ENCODE results near the gene TGFBR2. TPM values are rescaled to one million over a fixed set of nuclear protein-coding genes. Genes with fewer than 3 reads are reported as not detected.

TGFBR2 gene
- total RNA-seq, 1 donor, result 37.1 TPM

DNA sequence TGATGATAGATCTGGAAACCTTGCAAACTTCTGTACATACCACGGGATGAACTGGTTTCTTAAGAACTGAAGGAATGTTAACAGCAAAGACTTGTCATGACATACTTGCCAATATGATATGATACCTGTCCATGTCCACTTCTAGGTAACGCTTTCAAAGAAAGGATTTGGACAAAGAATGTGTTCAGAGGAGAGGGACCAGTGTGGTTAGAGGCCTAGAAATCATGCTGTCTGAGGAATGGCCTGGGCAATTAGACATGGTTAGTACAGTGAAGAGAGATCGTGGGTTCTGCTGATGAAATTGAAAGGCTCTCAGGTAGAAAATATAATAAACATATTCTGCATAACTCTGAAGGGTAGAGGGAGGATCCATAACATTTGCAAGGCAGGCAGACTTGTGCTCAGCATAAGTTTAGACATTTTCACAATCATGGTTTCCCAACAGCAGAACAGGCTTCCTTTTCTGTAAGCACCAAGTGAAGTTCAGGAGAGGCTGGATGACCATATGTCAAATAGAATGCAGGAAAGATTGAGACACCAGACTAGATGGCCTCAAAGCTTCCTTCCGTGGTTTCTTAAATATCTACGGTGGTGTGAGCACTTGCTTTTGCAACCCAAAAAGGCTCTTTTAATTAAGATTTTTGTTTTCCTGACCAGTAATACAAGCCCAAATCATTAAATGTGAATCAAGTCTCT lies 39.9 kb downstream of the TGFBR2 start:
- peak; percentile 80 for DNase-seq (ENCODE audit: low read depth)
- no peak overlapping the region for H3K4me3 ChIP-seq (ENCODE audit: low read depth, low read length)
- TF ChIP-seq, protein P1, sequence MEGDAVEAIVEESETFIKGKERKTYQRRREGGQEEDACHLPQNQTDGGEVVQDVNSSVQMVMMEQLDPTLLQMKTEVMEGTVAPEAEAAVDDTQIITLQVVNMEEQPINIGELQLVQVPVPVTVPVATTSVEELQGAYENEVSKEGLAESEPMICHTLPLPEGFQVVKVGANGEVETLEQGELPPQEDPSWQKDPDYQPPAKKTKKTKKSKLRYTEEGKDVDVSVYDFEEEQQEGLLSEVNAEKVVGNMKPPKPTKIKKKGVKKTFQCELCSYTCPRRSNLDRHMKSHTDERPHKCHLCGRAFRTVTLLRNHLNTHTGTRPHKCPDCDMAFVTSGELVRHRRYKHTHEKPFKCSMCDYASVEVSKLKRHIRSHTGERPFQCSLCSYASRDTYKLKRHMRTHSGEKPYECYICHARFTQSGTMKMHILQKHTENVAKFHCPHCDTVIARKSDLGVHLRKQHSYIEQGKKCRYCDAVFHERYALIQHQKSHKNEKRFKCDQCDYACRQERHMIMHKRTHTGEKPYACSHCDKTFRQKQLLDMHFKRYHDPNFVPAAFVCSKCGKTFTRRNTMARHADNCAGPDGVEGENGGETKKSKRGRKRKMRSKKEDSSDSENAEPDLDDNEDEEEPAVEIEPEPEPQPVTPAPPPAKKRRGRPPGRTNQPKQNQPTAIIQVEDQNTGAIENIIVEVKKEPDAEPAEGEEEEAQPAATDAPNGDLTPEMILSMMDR (IDR thresholded peaks at IDR 0.05; ENCODE audit: insufficient read depth, low read depth, low read length), result no peak

DNA sequence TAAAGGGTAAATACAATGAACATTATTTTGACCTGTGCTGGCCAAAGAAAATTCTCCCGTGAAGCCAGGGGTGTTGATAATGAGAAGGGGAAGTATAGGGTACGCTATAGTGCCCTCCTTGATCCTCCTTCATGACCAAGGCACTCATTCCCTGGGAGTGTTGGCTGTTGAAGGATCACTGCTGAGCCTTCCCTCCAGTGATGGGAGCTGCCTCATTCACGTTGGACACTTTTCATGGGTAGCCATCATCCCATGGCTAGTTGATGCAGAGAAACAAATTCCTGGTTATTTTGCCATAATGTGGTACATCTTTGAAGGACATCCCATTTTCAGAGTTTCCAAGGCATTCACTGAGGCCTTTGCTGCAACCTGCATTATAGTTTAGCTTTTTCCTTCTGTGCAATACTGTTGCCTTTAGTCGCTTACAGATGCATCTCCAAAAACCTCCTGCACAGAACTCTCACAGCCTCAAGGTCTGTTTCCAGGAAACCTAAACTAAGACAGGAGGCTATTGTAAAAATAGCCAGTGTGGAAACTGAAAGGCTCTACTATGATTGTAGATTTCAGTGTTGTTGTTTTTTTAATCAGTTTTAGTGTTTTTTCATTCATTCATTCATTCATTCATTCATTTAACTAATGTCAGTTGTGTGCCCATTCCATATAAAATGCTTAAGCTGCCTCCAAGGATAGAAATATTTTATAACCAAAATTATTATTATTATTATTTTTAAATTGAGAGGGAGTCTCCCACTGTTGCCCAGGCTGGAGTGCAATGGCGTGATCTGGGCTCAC lies 40.8 kb downstream of the TGFBR2 start:
- no peak for DNase-seq (ENCODE audit: low read depth)
- TF ChIP-seq, protein P1 (IDR thresholded peaks at IDR 0.05; ENCODE audit: insufficient read depth, low read depth, low read length), result no peak
- H3K4me3 ChIP-seq (ENCODE audit: low read depth, low read length), result no peak overlapping the region

DNA sequence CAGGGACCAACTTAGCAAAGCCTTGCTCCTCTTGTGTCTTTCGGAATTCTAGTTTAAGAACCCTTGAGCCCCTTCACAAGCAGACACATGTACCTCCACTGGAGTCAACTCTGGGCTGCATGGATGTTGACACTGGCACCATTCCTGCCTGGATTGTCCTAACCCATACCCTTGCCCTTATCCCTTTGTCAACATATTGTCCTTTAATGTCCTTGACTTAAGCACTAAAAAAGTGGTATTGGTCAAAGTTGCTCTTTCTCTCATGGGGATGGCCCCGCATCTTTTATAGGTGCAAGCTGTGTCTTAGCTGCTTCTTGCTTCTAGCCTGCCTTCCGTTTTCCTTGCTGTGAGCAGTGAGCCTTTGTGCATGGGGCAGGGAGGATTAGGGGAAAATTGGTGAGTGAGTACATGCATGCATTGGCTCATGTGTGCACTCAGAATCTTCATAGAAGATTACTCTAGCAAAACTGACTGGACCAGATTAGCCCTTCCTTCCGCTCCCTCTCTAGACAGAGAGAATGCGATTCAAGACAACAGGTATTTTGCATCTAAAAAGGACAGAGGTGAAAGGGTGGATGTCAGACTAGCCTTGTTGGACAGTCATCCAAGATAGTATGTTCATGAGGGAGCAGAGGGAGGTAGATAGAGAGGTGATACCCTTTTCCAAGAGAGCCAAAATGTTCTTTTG lies 42.4 kb downstream of the TGFBR2 start:
- TF ChIP-seq, protein P1 (IDR thresholded peaks at IDR 0.05; ENCODE audit: insufficient read depth, low read depth, low read length), result no peak
- DNase-seq (ENCODE audit: low read depth), result no peak
- no peak overlapping the region for H3K4me3 ChIP-seq (ENCODE audit: low read depth, low read length)

DNA sequence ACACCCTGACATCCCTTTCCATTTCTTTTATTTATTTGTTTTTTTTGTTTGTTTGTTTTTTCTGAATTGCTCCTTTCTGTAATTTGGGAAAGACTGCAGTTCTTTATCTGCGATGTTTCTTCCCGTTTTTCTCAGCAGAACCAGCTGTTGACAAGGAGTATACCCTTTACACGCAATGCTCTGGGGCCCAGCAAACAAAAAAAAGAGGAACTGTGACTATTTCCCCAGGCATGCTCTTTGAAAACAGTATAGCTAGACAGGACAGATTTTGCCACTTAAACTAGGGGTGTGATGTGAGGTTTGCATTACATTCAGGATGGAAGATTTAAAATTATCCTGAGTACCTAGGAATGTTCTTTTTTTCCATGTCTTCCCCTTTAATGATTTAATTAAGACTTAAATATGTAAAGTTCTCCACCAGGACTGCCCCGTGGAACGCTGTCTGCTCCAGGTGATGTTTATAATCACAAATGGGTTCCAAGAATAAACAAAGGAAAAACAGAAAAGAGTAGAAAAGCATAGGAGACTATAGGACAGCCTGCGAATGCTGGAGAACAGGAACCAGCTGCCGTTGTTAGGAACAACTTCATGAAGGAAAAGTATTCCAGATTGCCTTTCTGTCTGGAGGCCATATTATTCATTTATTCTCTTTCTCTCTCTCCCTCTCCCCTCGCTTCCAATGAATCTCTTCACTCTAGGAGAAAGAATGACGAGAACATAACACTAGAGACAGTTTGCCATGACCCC lies 43.3 kb downstream of the TGFBR2 start:
- TF ChIP-seq, protein P1 (IDR thresholded peaks at IDR 0.05; ENCODE audit: insufficient read depth, low read depth, low read length), result no peak
- DNase-seq (ENCODE audit: low read depth), result peak; percentile 68
- no peak overlapping the region for H3K4me3 ChIP-seq (ENCODE audit: low read depth, low read length)

DNA sequence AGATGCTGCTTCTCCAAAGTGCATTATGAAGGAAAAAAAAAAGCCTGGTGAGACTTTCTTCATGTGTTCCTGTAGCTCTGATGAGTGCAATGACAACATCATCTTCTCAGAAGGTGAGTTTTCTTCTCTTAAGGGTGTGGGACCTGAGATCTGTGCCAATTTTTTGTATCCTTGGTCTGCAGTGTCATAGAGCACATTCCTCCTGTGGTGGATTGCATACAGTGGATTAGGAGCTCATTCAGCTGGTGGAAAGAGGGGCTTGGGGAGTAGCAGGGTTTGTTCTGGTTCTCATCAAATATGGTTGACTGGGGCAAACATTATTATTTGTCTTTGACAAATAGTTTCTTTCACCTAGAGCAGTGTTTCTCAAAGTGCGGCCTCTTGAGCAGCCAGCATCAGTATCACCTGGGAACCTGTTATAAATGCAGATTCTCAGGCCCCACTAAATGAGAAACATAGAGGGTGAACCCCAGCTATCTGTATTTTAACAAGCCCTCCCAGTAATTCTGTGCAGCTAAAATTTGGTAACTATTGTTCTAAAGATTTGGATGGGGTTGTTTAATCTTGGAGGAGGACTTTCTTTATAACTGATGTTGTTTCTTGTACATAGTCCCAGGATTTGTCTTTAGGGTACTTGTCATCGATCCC lies 44.1 kb downstream of the TGFBR2 start:
- DNase-seq (ENCODE audit: low read depth), result no peak
- H3K4me3 ChIP-seq (ENCODE audit: low read depth, low read length), result no peak overlapping the region
- TF ChIP-seq, protein P1 (IDR thresholded peaks at IDR 0.05; ENCODE audit: insufficient read depth, low read depth, low read length), result no peak

DNA sequence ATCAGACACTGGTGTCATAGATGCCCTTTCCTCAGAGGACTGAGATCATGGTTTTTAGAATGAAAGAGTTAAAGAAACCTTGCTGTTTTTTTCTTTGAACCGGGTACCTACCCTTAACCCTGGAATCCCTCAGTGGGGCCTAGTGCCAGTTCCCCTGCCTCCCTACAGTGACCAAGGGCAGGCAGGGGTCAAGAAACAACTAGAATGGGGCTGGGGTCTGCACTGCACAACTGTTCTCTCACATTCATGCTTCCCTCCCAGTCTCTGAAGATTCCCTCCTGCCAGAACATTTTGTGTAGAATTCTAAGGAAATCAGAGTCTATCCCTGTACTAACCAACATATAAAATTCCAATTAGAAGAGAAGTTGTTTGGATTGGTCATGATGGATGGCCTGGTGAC lies 47.9 kb downstream of the TGFBR2 start:
- DNase-seq (ENCODE audit: low read depth), result no peak
- no peak overlapping the region for H3K4me3 ChIP-seq (ENCODE audit: low read depth, low read length)
- TF ChIP-seq, protein P1 (IDR thresholded peaks at IDR 0.05; ENCODE audit: insufficient read depth, low read depth, low read length), result no peak

All from fibroblast of villous mesenchyme (primary cell).